Measurements from ENCODE around the gene ANXA3.

Gene ANXA3

DNA sequence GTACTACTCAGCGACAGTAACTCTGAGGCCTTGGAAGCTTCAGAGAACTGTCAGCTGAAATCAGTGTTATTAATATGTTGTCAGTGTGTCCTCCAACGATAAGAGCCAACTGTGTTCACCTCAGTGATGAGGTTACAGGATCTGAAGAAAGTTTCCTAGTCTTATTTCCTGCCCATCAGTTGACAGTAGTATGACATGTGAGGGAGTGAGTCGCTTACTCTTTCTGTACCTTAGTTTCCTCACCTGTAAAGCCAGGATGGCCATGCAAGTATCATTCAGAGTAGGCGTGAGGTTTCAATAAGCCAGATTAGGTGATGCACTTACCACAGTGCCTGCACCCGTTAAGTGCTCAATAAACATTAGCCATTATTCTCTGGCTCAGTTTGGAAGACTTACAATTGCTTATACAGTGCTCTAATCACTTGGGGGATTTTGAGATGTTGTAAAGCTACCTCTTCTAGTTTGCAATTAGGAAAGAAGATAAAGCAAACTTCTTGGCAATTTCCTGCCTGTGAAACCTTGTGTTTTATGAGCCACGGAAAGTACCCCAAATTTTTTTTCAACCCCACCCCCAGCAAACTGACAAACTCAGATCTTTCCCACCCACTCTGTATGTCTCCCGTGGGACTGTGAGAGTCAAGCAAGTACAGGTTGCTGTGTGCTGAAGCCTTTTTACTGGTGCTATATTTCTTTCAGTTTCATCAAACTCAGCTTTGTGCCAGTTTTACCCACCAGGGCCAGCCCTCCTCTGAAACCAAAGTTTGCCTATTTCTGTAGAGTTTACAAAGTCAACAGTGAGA is 62.2 kb downstream of the ANXA3 start:
- DNase-seq, result no peak

DNA sequence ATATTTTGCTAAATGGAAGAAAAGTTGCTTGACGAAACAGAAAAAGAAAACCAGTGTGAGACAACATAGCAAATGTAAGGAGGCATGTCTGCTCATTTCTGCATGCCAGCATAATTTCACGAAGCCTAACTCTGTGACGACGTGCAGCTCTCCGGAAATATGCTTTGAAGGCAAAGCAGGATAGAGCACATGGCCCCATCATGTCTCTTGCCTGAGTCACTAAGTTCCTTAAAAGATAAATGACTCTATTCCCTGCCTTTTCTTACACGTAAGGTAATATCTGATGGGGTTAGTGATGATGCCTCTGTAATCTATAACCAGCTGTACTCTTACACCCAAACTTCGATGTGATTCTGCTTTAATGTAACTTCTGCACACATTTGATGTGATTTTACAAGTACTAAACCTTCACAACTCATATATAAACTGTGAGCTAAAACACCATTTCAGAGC is 64.5 kb downstream of the ANXA3 start:
- no peak for DNase-seq

DNA sequence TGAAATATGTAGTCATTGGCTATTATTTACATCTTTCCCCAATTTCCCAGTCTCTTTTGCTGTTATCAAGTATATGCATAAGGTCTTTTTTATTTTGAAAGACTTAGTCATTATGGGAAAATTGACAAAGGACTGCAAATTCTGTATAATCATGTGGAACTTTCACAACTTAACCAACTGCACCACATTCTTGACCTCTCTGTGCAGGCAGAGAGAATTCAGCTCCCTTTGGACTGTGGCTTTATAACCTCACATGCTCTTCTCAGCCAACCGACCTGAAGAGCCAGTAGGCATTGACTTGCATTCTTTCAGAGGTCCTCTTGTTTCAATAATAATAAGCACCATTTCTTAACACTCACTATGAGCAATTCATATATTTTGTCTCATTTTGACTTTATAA is 66.9 kb downstream of the ANXA3 start:
- DNase-seq, result no peak

DNA sequence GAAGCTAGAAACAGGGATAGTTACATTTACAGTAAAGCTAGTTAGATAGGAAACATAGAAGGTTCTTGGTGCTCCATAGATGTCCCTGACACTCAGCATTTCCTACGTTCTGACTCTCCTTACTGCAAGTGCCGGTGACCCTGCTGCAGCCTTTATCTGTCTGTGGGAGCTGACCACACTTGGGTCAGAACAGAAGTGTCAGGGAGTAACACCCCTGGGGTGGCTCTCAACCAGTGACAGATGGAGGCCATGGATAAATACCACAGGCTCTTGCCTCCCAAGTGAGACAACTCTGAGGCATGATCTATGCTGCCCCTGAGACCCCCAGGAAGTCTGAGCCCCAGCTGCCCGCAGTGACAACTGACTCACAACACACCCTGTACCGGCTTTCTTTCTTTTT is 69.8 kb downstream of the ANXA3 start:
- no peak for DNase-seq

DNA sequence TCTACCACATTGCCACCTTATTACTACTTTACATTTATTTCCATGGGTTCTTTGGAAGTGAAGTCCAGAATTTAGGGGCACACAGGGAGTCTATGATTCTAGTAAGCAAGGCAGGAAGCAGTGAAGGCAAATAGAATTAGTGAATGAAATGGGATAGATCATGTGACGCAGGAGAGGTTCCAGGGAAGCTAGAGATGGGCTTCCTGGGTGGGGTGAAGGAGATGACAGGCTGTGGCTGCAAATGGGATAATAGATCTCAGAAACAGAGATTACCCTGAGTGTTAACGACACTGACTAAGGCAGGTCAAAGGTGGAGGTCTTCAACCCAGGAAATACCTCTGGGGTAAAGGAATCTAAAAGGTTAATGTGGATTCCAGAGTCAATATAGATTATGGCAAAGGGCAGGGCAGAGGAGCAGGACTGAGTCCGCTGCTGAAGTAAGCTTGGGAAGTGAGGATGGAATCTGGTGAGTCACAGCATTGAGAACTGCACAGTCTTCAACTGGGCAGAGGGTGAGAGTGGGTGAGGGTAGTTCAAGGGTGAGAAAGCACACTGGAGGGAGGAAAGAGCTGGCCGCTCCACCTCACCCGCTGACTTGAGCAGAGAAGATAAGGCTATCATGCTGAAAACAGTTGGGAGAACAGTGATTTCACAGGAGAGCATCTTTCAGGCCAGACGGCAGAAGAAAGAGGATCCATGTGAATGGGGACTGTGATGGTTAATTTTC is 70.8 kb downstream of the ANXA3 start:
- no peak for DNase-seq

DNA sequence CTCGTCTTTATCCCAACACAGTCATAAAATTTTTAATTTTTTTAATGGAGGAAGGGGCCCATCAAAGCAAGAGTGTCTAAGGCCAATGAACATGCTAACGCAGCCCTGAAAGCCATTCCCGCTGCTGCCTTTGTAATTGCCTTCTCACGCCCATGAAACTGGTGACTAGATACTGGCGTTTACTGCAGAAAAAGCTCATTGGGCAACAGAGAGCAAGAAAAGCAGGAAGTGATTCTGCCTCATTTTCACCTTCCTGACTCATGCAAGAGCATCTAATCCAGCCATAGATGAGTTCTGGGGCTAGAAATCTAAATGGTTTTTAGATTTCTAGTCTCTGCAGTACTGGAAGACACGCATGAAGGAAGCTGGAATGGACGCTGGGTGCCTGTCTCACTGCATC is 72.5 kb downstream of the ANXA3 start:
- no peak for DNase-seq

DNA sequence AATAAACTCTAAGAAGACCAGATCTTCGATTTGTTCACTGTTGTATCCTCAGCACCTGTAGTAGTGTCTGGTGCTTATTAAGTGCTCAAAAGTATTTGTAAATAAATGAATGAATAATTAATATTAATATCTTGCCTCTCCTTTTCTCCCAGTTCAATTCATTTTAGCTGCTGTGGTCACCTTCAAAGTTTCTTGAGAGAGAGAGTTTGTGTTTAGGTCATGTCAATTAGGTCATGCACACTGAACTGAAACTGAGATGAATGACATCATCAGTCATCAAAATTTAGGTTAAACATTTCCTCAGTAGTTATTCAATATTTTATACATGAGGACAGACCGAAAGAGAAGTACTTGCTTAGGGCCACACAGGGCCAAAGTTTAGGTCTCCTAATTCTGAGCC is 73.5 kb downstream of the ANXA3 start:
- no peak for DNase-seq

DNA sequence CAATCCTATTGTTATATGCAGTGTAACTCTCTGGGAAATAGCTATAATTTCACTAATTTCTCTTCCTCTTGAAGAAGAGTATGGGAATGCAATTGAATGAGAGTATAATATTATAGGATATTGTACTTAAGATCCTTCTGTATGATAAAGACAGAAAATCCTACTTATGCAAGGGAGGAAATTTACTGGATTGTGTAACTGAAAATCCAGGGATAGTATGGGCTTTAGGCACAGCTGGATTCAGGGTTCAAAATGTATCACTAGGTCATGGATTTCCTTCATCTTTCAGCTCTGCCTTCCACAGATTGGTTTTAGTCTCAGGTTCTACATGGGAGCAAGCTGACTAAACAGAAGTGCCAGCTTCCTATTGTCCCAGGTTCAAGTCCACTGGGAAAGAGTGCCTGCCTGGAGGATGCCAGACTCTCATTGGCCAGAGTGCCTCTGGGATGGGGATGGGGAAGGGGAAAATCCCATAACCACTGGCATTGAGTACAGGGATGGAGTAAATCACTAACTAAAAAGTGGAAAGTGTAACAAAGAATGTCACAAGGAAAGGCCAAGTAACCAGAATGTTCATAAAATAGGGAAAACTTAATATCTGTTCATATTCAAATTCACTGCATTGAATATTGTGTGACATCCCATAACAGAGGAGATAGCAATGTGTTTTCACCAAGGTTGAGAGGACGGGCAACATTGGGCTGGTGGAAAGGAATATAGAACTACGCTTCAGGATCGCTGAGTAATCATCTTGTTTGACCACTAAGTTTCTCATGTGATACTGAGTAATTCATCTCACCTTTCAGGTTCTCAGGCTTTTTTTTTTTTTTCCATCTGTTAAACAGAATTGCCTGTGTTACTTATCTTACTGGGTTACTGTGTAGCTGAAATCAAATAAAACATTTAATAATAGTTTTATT is 75.7 kb downstream of the ANXA3 start:
- DNase-seq, result no peak

DNA sequence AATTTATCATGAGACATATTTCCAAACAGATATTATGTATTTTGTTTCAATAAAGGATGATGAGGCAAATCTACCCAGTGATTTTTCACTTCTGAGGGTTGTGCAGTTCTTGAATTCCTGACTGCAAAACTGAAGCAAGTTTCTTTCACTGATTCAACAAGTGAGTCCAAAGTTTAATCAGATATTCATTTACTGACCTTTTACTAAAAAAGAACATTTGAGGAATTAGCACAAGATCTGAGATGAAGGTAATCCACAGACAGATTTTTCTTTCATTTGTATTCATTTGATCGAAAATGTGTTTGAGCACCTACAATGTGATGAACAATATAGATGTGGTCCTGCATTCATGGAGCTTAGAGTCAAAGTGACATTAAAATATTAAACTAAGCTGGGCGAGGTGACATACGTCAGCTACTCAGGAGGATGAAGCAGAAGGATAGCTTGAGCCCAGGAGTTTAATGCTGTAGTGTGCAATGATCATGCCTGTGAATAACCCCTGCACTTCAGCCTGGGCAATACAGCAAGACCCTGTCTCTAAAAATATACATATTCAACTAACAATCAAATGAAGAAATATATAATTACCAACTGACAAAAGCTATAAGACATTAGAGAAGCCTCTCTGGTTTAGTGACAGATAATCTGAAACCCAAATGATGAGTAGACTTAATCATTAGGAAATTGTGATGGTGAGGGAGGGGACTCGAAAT is 76.6 kb downstream of the ANXA3 start:
- no peak for DNase-seq

DNA sequence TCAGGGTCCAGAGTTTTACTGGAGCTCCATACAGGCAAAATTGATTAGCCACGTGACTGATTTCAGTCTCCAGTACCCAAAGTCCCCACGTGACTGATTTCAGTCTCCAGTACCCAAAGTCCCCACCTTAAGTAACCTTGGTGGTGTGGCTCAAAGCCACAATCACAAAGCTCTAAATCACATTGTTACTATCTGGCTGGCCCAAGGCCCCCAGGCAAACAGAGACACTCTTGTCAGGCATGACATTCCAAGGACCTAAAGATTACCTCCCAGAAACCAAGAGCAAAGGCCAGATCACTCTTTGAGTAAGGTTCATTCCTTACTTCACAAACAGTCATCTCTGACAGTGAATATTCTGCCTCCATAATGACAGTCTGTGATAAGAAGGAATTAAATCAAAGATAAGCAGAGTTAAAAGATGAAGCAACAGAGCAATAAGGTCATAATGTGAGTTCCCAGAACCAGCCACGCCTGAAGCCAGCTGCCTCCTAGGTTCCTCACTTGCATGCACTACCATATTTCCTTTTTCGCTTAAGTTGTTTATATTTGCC is 78.5 kb downstream of the ANXA3 start:
- no peak for DNase-seq

DNA sequence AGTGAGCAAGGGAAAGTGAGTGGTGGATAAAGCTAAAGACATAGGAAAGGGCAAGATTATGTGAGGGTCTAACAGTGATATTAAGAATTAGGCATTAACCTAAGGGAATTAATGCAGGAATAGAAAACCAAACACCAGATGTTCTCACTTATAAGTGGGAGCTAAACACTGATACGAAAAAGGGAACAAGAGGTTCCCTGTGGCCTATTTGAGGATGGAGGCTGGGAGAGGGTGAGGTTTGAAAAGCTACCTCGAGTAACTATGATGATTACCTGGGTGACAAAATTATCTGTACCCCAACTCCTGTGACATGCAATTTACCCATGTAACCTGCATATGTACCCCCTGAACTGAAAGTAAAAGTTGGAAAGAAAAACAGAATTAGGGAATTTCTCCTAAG is 79.0 kb downstream of the ANXA3 start:
- DNase-seq, result no peak

DNA sequence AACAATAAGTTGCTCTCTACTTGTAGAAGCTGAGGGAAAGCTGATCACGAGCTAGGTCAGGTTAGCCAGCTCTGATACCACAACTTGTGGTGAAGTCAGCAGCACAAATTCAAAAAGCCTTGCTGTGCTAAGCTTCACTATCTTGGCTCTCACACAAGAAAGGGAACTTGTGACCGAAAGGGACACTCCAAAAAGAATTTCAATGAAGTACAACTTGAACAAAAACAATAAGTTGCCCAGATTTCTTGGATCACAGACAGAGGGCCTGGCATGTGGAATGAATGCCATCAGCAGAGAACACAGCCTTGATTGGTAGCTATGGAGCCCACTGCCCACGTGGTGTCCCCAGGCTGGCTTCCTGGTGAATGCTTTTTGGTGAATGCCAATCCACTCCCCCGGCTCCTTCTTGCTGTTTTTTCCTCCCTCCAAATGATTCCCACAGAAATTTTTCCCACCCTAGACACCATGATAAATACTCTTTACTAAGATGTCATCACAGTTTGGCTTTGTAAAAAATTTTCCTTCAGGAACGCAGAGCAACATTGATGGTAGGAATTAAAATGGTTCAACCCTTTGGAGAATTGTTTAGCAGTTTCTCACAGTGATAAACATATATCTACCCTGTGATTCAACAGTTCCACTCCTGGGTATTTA is 82.6 kb downstream of the ANXA3 start:
- DNase-seq, result no peak

DNA sequence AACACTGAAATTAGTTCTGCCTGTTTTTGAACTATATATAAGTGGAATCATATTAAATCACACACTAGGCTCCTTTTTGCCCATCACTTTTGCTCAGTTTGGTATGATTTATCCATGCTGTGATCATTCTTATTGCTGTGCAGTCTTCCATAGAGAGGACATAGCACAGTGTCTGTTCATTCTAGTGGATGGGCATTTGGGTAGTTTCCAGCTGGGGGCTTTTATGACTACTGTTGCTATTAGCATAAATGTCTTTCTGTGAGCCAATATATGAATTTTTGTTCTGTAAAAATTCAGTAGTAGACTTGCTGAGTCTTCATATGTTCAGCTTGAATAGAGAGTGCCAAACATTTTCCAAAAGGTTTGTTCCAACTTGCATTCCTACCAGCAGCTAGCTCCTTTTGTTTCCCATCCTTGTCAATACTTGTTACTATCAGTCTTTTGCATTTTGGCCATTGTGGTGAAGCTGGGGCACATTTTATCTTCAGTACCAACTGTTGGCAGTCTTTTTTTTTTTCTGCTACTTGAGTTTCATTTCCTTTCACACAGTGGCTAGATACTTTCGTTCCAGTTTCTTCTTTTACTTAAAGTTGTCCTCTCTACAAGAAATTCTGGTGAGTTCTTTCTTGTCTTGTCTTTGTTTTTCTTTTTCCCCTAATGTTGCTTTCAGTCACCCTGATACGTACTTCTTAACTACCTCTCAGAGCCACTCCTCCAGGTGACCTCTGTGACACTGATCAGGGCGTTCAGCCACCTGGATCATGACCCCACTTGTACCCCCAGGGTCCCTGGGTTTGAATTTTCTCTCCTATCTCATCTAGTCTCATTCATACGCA is 87.0 kb downstream of the ANXA3 start:
- no peak for DNase-seq

DNA sequence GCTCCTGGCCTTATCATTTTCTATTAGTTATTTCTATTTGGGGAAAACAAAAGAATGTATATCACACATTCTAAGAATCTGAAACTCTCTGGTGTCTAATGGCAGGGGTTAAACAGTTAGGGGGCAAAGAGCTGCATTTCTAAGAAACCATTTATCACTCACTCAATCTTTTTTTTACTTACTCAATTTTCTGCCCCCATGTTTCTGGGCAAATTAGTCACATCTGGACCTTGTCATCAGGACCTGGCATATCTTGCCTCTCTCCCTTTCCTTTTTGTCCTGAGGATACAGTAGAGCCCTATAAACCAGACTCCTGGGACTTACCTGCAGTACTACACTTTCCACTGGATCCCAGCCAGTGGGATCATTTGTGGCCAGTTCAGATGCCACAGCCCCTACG is 89.1 kb downstream of the ANXA3 start:
- no peak for DNase-seq

DNA sequence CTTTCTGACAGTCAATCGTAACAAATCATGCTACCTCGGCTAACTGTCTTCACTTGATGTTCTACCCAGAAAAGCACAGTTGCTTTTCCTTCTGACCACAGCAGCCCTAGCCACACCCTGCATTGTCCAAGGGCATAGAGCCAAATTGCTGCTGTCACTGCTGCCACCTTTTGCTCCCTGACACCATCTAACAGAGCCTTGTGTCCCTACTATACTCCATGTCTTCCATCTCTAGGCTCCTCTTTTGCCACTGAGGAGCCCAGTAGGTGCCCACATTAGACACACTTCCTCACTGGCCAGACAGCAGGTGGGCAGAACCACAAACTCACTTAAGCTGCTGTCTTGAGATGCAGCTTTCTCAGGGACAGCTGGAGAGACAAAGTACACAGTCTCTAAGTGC is 91.4 kb downstream of the ANXA3 start:
- DNase-seq, result no peak

DNA sequence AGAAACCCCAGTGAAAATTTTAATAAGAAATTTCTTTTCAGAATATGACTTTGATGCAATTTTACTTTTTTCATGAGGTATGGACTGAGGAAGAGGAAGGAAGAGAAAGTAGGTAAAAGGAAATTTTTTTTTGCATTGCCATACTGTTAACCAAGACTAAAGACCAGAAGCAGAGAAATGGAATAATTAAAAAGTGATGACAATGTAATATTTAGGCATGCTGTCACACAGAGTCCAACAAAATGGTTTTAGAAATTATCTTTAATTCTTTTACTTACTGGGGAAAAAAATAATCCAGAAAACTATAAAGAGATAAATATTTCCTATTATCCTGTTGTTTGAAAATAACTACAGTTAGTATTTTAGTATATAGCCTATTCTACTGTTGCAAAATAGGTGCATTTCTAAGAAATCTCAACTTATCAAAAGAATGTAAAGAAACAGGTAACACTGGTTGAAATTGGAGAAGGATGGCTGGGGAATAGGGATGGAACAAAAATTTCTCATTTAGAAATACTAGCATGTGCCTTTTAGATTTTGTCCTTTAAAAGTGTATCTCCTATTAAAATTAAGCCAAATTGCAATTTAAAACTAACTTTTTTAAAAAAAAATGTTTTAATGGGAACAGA is 92.6 kb downstream of the ANXA3 start:
- no peak for DNase-seq

DNA sequence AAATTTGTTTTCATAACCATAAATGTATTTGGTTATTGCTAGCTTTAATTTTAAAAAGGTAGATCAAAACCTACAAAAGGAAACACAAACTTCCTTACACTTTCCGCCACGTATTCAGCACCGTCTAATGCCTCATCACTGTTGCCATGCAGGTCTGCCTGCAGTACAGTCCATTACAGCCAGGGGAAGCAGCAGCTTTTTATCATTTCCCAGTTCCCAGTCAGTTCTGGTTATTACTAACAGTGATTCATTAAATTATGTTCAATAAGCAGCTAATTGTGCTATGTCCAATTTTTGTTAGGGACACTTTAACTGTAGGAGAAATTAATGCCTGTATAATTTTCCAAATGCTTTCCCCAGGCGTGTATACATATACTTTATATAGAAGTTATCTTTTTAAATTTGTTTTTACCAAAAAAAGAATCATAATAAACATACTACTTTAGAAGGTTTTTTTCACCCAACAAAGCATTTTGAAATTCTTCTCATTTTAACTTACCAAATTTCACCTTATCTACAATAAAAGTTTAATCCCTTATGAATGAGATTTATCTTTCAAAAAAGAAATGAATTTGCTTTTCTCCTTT is 93.3 kb downstream of the ANXA3 start:
- DNase-seq, result peak; percentile 43

DNA sequence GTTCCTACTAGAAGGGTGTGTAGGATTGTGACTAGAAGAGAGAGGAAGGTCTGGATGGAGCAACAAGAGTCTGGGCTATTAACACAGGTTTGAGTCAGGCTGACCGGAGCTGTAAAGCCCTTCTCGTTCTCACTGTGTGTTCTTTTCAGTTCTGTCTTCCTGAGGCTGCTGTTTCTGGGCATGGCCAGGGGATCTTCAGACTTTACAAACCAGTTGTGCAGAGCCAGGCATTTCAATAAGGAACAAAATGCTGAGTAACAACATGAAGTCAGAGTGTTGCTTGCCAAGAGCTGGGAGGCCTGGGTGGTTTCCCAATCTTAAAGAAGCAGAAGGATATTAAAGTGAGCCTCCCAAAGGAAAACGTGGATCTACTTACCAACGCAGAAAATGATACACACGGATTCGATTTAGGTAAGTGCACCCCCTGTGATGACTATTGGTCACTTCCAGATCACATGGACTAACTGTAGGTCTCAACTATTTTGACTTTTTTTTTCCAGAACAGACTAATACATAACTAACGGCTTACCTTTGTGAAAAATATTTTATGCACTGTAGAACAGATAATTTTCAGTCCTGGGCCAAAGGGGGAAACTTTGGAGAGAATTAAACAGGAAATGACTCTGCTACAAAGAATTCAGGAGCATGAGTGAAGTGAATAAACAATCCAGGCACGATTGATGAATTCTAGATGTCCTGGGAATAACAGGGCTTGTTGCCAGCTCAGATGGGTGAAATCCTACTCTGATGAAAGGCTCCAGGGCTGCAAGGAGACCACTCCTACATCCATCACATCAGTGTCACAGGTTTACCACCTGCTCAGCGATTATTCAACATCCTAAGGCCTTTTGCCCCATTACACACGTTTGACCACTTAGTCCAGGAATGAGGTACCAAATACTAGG is 94.5 kb downstream of the ANXA3 start:
- no peak for DNase-seq

DNA sequence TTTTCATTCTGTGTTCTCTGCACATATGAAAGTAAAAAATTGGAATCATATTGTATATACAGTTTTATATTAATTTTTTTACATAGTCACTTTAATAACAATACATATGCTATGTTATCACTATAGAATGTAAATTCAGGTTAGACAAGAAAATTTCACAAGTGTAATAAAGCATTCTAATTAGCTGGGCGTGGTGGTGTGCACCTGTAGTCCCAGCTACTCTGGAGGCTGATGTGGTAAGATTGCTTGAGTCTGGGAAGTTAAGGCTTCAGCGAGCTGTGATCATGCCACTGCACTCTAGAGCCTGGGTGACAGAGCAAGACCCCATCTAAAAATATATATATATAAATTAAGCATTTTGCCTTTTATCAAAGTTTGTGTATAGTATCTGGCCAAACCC is 95.7 kb downstream of the ANXA3 start:
- no peak for DNase-seq
